Measurements from ENCODE around the gene AFDN. TPM values are rescaled to one million over a fixed set of nuclear protein-coding genes. Genes with fewer than 3 reads are reported as not detected.

AFDN gene
- total and polyA plus RNA-seq, 2 donors (not counting 1 experiment from before 2014, with no cell fraction given) = 21.0 to 57.1 TPM

- TF ChIP-seq EZH2 (IDR thresholded peaks at IDR 0.05; ENCODE audit: low read length, missing control alignments) (no peak), CTCF (conservative IDR thresholded peaks at IDR 0.05 in 1 of 2, IDR thresholded peaks at IDR 0.05 in 1 of 2; ENCODE audit: low read depth in 1 of 2, low read length in 2 of 2) (no peak)
- Histone ChIP-seq H3K4me2 (ENCODE audit: extremely low read depth, insufficient read depth, low read length) (no peak overlapping the region), H3K4me1 (ENCODE audit: control insufficient read depth, extremely low read depth, insufficient read depth, low read length) (no peaks in the 10 kb centered on the region), H3K27ac (ENCODE audit: insufficient read depth, low read length) (no peak overlapping the region), H3K27me3 (ENCODE audit: control insufficient read depth, insufficient read depth, low read length) (no peaks in the 10 kb centered on the region), H3K9me3 (ENCODE audit: control insufficient read depth, insufficient read depth, low read depth, low read length) (no peaks in the 10 kb centered on the region), H3K4me3 (replicated peaks in 1 of 4; ENCODE audit: control extremely low read depth in 1 of 4, insufficient read depth in 1 of 4, low read depth in 3 of 4, low read length in 4 of 4) (no peak overlapping the region), H3K9ac (ENCODE audit: insufficient read depth, low read length) (no peak overlapping the region), H2AFZ (ENCODE audit: low read length) (no peak overlapping the region), H3K79me2 (ENCODE audit: control insufficient read depth, insufficient read depth, low read length) (no peaks in the 10 kb centered on the region), H4K20me1 (ENCODE audit: control insufficient read depth, extremely low read depth, insufficient read depth, low read length) (no peaks in the 10 kb centered on the region), H3K36me3 (ENCODE audit: control insufficient read depth, insufficient read depth, low read length) (peaks cover 1% of the 10 kb centered on the region)
- no peak for DNase-seq (ENCODE audit: low read depth in 2 of 2)
These were observed 90.9 kb downstream of the AFDN start for GRCh38 chr6:167917551-167918154.

DNA sequence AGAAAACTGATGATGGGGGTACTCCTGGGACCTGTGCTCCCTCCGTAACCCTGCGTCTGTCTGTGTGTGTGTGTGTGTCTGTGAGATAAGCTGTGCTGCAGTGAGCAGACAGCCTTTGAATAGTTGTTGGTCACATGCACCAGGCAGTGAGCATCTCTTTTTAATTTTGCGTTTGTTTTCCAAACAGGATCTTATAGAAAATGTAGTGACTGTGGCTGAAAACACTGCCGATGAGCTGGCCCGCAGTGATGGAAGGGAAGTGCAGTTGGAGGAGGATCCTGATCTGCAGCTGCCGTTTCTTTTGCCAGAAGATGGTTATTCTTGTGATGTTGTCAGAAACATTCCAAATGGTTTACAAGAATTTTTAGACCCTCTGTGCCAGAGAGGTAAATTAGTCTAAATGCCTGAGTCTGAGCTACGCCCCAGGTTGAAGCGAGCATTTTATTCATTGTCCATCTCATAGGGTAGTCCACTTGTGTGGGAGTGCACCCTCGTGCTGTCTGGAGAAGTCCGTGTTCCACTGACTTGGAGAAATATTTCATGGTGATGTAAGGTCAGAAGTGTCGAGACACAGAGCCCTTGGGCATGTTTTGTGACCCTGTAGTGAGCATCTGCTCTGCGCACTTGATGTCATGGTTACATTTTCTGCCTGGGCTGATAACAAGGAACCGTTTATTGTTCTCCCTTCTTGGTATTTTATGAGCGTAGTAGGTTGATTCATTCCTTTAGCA lies 92.0 kb downstream of the AFDN start:
- Histone ChIP-seq H3K4me3 (replicated peaks in 1 of 4; ENCODE audit: control extremely low read depth in 1 of 4, insufficient read depth in 1 of 4, low read depth in 3 of 4, low read length in 4 of 4) (no peak overlapping the region), H3K27me3 (ENCODE audit: control insufficient read depth, insufficient read depth, low read length) (no peaks in the 10 kb centered on the region), H3K79me2 (ENCODE audit: control insufficient read depth, insufficient read depth, low read length) (no peaks in the 10 kb centered on the region), H3K36me3 (ENCODE audit: control insufficient read depth, insufficient read depth, low read length) (peaks cover 1% of the 10 kb centered on the region), H3K9me3 (ENCODE audit: control insufficient read depth, insufficient read depth, low read depth, low read length) (no peaks in the 10 kb centered on the region), H3K4me1 (ENCODE audit: control insufficient read depth, extremely low read depth, insufficient read depth, low read length) (no peaks in the 10 kb centered on the region), H3K27ac (ENCODE audit: insufficient read depth, low read length) (no peak overlapping the region), H2AFZ (ENCODE audit: low read length) (no peak overlapping the region), H3K9ac (ENCODE audit: insufficient read depth, low read length) (no peak overlapping the region), H3K4me2 (ENCODE audit: extremely low read depth, insufficient read depth, low read length) (no peak overlapping the region), H4K20me1 (ENCODE audit: control insufficient read depth, extremely low read depth, insufficient read depth, low read length) (no peaks in the 10 kb centered on the region)
- TF ChIP-seq CTCF (conservative IDR thresholded peaks at IDR 0.05 in 1 of 2, IDR thresholded peaks at IDR 0.05 in 1 of 2; ENCODE audit: low read depth in 1 of 2, low read length in 2 of 2) (no peak), EZH2 (IDR thresholded peaks at IDR 0.05; ENCODE audit: low read length, missing control alignments) (no peak)
- no peak for DNase-seq (ENCODE audit: low read depth in 2 of 2)

DNA sequence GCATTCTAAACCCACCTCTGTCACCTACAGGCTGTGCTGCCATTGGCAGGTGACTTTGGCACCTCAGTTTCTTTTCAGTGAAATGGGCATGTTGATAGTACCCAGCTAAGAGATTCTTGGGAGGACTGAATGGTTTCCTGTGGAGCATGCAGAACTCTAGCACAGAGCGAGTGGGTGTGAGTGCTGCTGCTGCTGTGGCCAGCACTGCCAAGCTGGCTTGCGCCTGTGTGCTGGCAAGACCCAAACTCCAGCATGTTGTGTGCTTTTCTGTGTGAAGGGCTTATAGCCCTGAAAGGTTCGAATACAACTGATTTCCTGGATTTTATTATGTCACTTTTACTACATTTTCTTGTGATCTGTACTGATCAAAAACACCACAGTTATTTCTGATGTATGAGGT lies 92.6 kb downstream of the AFDN start:
- H3K36me3 ChIP-seq (ENCODE audit: control insufficient read depth, insufficient read depth, low read length) = peaks cover 1% of the 10 kb centered on the region
- no peak for TF ChIP-seq CTCF (conservative IDR thresholded peaks at IDR 0.05 in 1 of 2, IDR thresholded peaks at IDR 0.05 in 1 of 2; ENCODE audit: low read depth in 1 of 2, low read length in 2 of 2)
- no peak for TF ChIP-seq EZH2 (IDR thresholded peaks at IDR 0.05; ENCODE audit: low read length, missing control alignments)
- H3K4me2 ChIP-seq (ENCODE audit: extremely low read depth, insufficient read depth, low read length) = no peak overlapping the region
- H3K79me2 ChIP-seq (ENCODE audit: control insufficient read depth, insufficient read depth, low read length) = no peaks in the 10 kb centered on the region
- DNase-seq (ENCODE audit: low read depth in 2 of 2) = no peak
- H3K9me3 ChIP-seq (ENCODE audit: control insufficient read depth, insufficient read depth, low read depth, low read length) = no peaks in the 10 kb centered on the region
- H3K4me3 ChIP-seq (replicated peaks in 1 of 4; ENCODE audit: control extremely low read depth in 1 of 4, insufficient read depth in 1 of 4, low read depth in 3 of 4, low read length in 4 of 4) = no peak overlapping the region
- H3K9ac ChIP-seq (ENCODE audit: insufficient read depth, low read length) = no peak overlapping the region
- H2AFZ ChIP-seq (ENCODE audit: low read length) = no peak overlapping the region
- no peaks in the 10 kb centered on the region for H3K27me3 ChIP-seq (ENCODE audit: control insufficient read depth, insufficient read depth, low read length)
- no peaks in the 10 kb centered on the region for H3K4me1 ChIP-seq (ENCODE audit: control insufficient read depth, extremely low read depth, insufficient read depth, low read length)
- H4K20me1 ChIP-seq (ENCODE audit: control insufficient read depth, extremely low read depth, insufficient read depth, low read length) = no peaks in the 10 kb centered on the region
- H3K27ac ChIP-seq (ENCODE audit: insufficient read depth, low read length) = no peak overlapping the region
